IMR-90 (cell line): ENCODE measurements around the gene ELMOD3.

ENCODE experiments used
- BHLHE40 ChIP-seq: fragments of 150-350 bp; IDR thresholded peaks from 2 replicates; pipeline ENCODE4 v1.6.1; 2016; ENCODE audit warnings: mild to moderate bottlenecking, low read depth, low read length
- CEBPB ChIP-seq: IDR thresholded peaks from 2 replicates; pipeline ENCODE4 v1.6.1; 2012; ENCODE audit warnings: low read depth, low read length, improper control_type of control experiment
- CTCF ChIP-seq: conservative IDR thresholded peaks from 2 replicates; pipeline ENCODE4 v1.5.1; 2012; ENCODE audit warnings: mild to moderate bottlenecking, low read depth, low read length, improper control_type of control experiment
- ELK1 ChIP-seq: fragments of 150-350 bp; IDR thresholded peaks from 2 replicates; pipeline ENCODE4 v1.6.1; 2016; ENCODE audit warnings: low read depth, mild to moderate bottlenecking, low read length, moderate library complexity, borderline replicate concordance
- MAZ ChIP-seq: IDR thresholded peaks from 2 replicates; pipeline ENCODE4 v1.6.1; 2012; ENCODE audit warnings: low read depth, mild to moderate bottlenecking, low read length, improper control_type of control experiment, moderate library complexity, borderline replicate concordance
- MXI1 ChIP-seq: IDR thresholded peaks from 2 replicates; pipeline ENCODE4 v1.6.1; 2012; ENCODE audit warnings: low read depth, mild to moderate bottlenecking, low read length, moderate library complexity, borderline replicate concordance
- POLR2A ChIP-seq: IDR thresholded peaks from 2 replicates; pipeline ENCODE4 v1.6.1; 2012; ENCODE audit warnings: mild to moderate bottlenecking, low read depth, low read length
- RAD21 ChIP-seq: IDR thresholded peaks from 2 replicates; pipeline ENCODE4 v1.6.1; 2012; ENCODE audit warnings: low read length, improper control_type of control experiment
- SMC3 ChIP-seq: fragments of 150-350 bp; IDR thresholded peaks from 2 replicates; pipeline ENCODE4 v1.6.1; 2016; ENCODE audit warnings: low read depth, mild to moderate bottlenecking, antibody characterized with exemption, low read length, moderate library complexity
- USF2 ChIP-seq: fragments of 150-350 bp; IDR thresholded peaks from 2 replicates; pipeline ENCODE4 v1.6.1; 2017; ENCODE audit warnings: mild to moderate bottlenecking, antibody characterized with exemption, low read length, low read depth

DNA sequence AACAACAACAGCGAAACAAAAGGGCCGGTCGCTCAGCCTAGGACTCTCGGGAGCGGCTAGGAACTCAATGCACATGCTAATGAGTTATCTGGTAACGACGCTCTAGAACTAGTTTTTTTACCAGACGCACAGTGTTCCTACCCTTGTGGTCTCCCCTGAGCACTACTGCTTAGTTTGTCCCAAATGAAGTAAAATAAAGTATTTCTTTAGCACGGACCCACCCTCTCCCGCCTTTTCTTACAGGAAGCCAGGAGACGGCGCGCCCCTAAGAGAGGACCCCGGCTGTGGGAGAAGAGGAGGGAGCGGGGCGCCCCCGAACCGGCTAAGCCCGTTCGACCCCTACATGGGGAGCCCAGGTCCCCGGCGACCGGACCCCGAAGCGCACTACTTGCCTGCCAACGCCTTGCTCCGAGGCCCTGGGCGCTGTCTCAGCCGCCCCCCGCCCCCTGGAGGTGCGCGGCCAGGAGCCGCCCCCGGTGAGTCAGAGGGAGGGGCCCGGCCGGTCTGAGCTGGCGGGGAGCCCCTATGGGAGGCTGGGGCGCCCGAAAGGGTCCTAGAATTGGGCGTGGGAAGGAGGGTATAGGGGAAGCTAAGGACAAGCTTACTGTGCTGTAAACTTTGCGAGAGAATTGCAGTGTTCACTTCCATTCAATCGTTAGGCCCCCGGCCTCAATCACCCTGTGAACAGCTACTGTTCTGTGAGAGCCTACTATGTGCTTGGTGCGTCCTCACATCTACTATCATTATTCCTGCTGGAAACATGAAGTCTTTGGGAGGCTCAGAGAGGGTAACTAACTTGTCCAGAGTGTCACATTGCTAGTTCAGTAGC, 59.2 kb downstream of the ELMOD3 start:
- TF ChIP-seq CTCF = 0 out of 2 replicates have a peak, but pooled peaks have one; percentile 1
- no peak for TF ChIP-seq CEBPB
- TF ChIP-seq POLR2A = no peak
- TF ChIP-seq MAZ = peak; percentile 84; the same call in 1 of the 2 replicates
- no peak for TF ChIP-seq USF2
- no peak for TF ChIP-seq SMC3
- no peak for TF ChIP-seq MXI1
- TF ChIP-seq ELK1 = no peak
- no peak for TF ChIP-seq RAD21
- no peak for TF ChIP-seq BHLHE40
